Neutrophil (primary cell): ENCODE data around the gene CRABP2.
A peak's percentile ranks its signal among the peaks of the same experiment; 100 is the strongest.

Experiments
- H3K27ac ChIP-seq: fragments of 200-600 bp; sonication (generic); 2 replicates; pipeline ENCODE4 v1.5.1; 2016; ENCODE audit warnings: mild to moderate bottlenecking, moderate library complexity
- H3K27me3 ChIP-seq: fragments of 200-600 bp; sonication (generic); 2 replicates; pipeline ENCODE4 v1.6.0; 2016; ENCODE audit warnings: mild to moderate bottlenecking
- H3K36me3 ChIP-seq: fragments of 200-600 bp; sonication (generic); 2 replicates; pipeline ENCODE4 v1.5.1; 2017
- H3K4me1 ChIP-seq, 2 experiments: fragments of 200-600 bp in 1 of 2; sonication (generic) in 1 of 2; 1 replicate in 1 of 2; 2 replicates in 1 of 2; pipeline versions ENCODE4 v1.5.1 to v1.6.1; 2013 to 2016; ENCODE audit warnings: low read depth in 1 of 2, low read length in 1 of 2, mild to moderate bottlenecking in 1 of 2, moderate library complexity in 1 of 2; ENCODE audit not compliant: control insufficient read depth in 1 of 2, insufficient read depth in 1 of 2
- H3K4me3 ChIP-seq, 2 experiments: fragments of 200-600 bp in 1 of 2; sonication (generic) in 1 of 2; 1 replicate in 1 of 2; 2 replicates in 1 of 2; pipeline ENCODE4 v1.5.1; 2013 to 2016; ENCODE audit warnings: low read depth in 1 of 2, low read length in 1 of 2, mild to moderate bottlenecking in 1 of 2, moderate library complexity in 1 of 2
- H3K9me3 ChIP-seq: fragments of 200-600 bp; sonication (generic); 2 replicates; pipeline ENCODE4 v1.5.1; 2016
- CTCF ChIP-seq: fragments of 200-600 bp; sonication (generic); IDR thresholded peaks from 2 replicates; pipeline ENCODE4 v1.5.1; 2016; ENCODE audit warnings: antibody characterized with exemption

Gene CRABP2

GRCh38 chr1:156747742-156748669 is 42.6 kb upstream of the CRABP2 start:
- no peak for TF ChIP-seq CTCF
- no peaks in the 10 kb centered on the region for H3K9me3 ChIP-seq
- H3K27me3 ChIP-seq = no peaks in the 10 kb centered on the region
- peaks cover 82 to 83% of the 10 kb centered on the region in 2 experiments for H3K4me1 ChIP-seq
- peak overlapping the region; percentile 83 to 91 for H3K4me3 ChIP-seq
- H3K27ac ChIP-seq = peak overlapping the region; percentile 90
- peaks cover 15% of the 10 kb centered on the region for H3K36me3 ChIP-seq

- peak overlapping the region; percentile 90 for H3K27ac ChIP-seq
- TF ChIP-seq CTCF = no peak
- H3K36me3 ChIP-seq = peaks cover 20% of the 10 kb centered on the region
- H3K4me1 ChIP-seq = peaks cover 72 to 74% of the 10 kb centered on the region in 2 experiments
- no peaks in the 10 kb centered on the region for H3K9me3 ChIP-seq
- H3K27me3 ChIP-seq = no peaks in the 10 kb centered on the region
- H3K4me3 ChIP-seq = peak overlapping the region; percentile 44 to 91
These were observed 41.6 kb upstream of the CRABP2 start for GRCh38 chr1:156746728-156747631.

- no peak for TF ChIP-seq CTCF
- H3K4me1 ChIP-seq = peaks cover 76 to 77% of the 10 kb centered on the region in 2 experiments
These were observed 41.0 kb upstream of the CRABP2 start for GRCh38 chr1:156746406-156746727.

GRCh38 chr1:156745881-156746280 is 40.5 kb upstream of the CRABP2 start:
- Histone ChIP-seq H3K4me1 (peaks cover 76 to 78% of the 10 kb centered on the region in 2 experiments), H3K9me3 (no peaks in the 10 kb centered on the region), H3K4me3 (peak overlapping the region in 1 of 2 experiments; percentile 55), H3K36me3 (peaks cover 20% of the 10 kb centered on the region), H3K27me3 (no peaks in the 10 kb centered on the region), H3K27ac (peak overlapping the region; percentile 90)
- TF ChIP-seq CTCF = no peak

More at GRCh38 chr1:156746406-156746727, 41.0 kb upstream of the CRABP2 start:
- peaks cover 20% of the 10 kb centered on the region for H3K36me3 ChIP-seq
- peak overlapping the region; percentile 44 to 55 for H3K4me3 ChIP-seq
- H3K27me3 ChIP-seq = no peaks in the 10 kb centered on the region
- no peaks in the 10 kb centered on the region for H3K9me3 ChIP-seq
- H3K27ac ChIP-seq = peak overlapping the region; percentile 90

- H3K9me3 ChIP-seq = no peaks in the 10 kb centered on the region
- H3K4me1 ChIP-seq = peaks cover 73 to 78% of the 10 kb centered on the region in 2 experiments
- TF ChIP-seq CTCF = no peak
- no peaks in the 10 kb centered on the region for H3K27me3 ChIP-seq
- H3K4me3 ChIP-seq = no peak overlapping the region
- peak overlapping the region; percentile 90 for H3K27ac ChIP-seq
- H3K36me3 ChIP-seq = peaks cover 20% of the 10 kb centered on the region
These were observed 39.5 kb upstream of the CRABP2 start for GRCh38 chr1:156744786-156745419.
